GM19467 (cell line): ENCODE results near the gene TRIM58.

Source experiments
- ATAC-seq: cut with Tn5 transposase; IDR thresholded peaks from one replicate; pipeline ENCODE4 v1.9.1; 2021; ENCODE audit warnings: mild to moderate bottlenecking, moderate library complexity; ENCODE audit not compliant: unreplicated experiment

TRIM58 gene, protein sequence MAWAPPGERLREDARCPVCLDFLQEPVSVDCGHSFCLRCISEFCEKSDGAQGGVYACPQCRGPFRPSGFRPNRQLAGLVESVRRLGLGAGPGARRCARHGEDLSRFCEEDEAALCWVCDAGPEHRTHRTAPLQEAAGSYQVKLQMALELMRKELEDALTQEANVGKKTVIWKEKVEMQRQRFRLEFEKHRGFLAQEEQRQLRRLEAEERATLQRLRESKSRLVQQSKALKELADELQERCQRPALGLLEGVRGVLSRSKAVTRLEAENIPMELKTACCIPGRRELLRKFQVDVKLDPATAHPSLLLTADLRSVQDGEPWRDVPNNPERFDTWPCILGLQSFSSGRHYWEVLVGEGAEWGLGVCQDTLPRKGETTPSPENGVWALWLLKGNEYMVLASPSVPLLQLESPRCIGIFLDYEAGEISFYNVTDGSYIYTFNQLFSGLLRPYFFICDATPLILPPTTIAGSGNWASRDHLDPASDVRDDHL

DNA sequence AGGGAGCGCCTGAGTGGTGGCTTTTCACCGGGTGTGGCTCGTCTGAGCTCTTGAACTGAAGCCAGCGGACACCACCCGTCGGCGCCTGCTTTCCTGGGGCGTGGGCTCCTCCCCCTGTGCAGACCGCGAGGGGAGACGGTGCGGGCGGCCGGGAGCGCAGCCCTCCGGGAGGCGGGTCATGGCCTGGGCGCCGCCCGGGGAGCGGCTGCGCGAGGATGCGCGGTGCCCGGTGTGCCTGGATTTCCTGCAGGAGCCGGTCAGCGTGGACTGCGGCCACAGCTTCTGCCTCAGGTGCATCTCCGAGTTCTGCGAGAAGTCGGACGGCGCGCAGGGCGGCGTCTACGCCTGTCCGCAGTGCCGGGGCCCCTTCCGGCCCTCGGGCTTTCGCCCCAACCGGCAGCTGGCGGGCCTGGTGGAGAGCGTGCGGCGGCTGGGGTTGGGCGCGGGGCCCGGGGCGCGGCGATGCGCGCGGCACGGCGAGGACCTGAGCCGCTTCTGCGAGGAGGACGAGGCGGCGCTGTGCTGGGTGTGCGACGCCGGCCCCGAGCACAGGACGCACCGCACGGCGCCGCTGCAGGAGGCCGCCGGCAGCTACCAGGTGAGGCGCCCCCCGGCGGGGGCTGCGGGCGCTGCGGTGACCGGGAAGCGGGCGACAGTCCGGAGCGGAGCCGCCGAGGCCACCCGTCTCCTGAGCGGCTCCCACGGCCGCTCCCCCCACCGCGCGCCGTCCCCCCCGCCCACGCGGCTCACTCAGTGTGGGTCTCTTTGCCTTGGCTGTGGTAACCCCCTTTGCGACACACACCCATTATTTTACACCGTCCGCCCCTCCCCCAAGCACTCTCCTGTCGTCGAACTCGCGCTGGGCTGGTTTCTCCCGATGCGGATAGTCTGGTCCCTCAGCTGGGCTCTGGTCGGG, at the start of gene TRIM58:
TSS of gene TRIM58 (plus strand) at position 119 of the 916 bp plus-strand sequence. CDS start at position 179, 60 bp downstream.
- ATAC-seq = peak; percentile 76

DNA sequence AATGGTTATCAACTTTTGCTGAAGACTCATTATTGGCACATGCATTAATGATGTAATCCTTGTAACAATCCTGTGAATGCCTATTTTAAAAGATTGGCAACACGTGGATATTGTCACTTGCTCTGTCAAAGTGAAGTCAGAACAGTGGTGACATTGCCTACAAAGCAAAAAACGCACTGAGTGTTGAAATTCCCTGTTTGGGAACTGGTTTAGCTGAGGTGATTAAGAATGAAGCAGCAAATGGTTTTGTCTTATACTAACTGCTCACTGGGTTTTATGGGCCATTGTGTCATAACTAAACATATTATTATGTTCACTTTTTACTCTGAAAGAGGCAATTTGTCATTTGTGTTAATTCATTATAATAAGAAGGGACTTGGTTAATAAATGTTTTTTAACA, 44.4 kb upstream of the TRIM58 start:
- no peak for ATAC-seq

DNA sequence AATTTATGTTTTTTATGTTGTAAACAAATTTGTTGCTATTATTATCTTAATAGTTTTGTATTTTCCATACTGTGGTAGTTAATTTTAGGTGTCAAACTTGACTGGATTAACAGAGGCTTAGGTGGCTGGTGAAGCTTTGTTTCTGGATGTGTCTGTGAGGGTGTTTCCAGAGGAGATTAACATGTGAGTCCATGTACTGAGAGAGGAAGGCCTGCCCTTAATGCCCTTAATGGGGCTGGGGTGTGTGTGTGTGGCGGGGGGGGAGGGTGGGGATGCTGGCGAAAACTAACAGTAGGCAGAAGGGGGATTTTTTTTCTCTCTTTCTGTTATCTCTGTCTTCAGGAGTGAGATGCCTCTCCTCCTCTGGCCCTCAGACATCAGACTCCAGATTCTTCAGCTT, 34.9 kb upstream of the TRIM58 start:
- no peak for ATAC-seq

DNA sequence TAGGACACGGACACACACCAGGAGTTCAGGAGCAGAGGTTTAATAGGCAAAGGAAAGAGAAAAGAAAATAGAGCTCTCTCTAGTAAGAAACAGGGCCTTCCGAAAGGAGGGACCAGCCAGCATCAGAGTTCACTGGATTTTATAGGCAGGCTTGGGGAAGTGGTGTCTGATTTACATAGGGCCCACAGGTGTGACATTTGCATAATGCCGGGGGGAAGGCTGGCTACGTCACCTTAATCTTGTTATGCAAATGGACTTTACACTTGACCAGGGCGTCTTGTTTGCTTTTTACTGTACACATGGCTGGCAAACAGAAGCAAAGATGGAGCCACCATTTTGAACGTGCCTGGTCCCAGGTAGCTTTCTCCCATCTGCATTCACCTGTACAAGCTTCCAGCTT, 33.0 kb upstream of the TRIM58 start, which contains the start of gene OR14A16:
TSS of gene OR14A16 (minus strand) at position 97 of the 400 bp plus-strand sequence. CDS start 8,390 bp downstream, outside the sequence.
- ATAC-seq = no peak

DNA sequence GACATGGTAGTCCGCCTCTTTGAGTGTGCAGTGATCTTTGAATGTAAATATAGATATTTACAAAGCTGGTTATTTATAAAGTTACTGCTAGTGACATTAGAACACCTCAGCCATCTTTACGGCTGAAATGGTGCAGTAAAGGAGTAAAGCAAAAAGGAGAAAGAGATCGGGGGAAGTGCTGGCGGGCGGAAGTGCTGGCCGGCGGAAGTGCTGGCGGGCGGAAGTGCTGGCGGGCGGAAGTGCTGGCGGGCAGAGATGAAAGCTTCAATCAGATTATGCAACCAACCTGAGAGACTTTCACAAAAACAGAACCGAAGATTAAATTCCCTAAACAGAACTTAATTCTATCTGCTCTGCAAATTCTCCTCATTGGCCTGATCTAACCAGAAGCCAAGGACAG, 31.6 kb upstream of the TRIM58 start:
- ATAC-seq = no peak

DNA sequence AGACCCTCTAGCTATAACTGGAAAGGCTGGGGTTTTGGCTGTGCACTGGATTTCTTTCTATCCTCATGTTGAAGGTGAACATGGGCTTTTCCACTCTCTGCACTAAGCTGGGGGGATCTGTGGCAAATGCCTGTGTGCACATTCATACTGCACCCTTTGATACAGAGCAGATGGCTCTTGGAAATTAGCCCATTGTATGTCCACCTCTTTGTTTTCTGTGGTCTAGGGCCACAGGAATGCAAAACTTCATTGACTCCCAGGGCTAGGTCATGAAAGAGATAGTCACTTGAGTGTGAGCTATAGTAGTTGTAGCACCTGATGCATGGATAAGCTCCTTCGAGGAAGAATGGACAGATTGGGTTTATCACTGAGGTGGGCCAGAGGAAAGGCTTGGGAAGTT, 27.3 kb upstream of the TRIM58 start:
- no peak for ATAC-seq

DNA sequence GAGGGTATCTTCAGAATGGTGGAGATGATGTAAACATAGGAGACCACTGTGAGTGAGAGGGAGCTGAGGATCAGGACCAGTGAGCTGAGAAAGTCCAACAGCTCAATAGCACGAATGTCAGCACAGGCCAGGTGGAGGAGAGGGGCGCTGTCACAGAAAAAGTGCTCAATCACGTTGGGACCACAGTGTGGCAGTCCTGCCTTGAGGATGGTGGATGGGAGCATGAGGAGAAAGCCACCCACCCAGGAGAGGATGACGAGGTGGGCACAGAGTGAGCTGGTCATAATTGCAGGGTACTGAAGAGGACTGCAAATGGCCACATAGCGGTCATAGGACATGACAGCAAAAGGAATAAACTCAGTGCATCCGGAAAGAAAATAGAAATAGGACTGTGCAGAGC, 23.4 kb upstream of the TRIM58 start:
- no peak for ATAC-seq

DNA sequence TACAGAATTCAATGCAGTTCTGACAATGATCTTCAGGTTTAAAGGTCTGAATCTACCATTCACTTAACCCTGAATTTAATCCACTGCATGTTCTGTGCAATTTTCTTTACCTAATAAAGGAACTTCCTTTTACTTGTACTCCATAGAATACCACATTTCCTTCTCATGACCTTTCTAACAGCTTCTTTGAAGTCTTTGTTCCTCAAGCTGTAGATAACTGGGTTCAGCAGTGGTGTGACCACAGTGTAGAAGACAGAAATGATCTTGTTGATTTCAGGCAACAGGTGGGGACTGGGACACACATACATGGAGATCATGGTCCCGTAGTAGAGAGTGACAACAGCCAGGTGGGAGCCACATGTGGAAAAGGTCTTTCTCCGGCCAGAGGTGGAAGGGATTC, 16.2 kb upstream of the TRIM58 start:
- no peak for ATAC-seq

DNA sequence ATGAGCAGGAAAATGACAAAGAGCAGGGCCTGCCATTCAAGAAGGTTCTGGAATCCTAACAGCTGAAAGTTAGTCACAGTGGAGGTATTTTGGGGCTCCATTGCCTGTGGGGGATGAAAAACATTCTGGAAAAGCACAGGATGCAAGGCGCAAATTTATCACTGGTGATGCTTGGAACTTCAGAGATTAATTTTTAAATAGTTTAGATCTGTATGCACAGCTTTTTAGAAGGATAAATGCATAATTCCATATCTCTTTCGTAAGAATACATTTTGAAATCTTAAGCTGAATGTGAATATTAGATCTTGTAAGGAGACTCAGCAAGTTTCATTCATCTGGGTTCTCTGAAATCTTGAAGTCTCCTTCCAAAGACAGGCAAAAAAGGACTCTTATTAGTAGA, 15.2 kb upstream of the TRIM58 start, which contains the start of gene OR11L1:
TSS of gene OR11L1 (minus strand) at position 101 of the 400 bp plus-strand sequence. CDS start at position 101, 0 bp downstream.
- no peak for ATAC-seq

DNA sequence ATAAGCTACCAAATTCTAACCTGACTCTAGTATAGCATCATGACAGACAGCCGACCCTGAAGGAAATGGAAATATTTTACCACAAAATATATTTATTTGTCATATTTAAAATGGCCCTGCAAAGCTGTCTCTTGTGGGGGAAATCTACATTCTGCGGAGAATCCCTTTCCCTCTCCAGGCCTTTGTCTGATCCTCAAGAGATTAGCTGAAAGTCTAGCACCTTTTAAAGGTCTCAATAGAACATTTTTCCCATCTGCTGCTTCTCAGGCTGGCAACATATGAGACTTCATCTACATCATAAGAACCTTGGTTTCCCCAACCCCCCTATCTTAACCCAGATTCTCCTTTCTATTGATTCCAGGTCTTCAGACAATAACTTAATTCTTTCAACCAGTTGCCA, 13.6 kb upstream of the TRIM58 start:
- ATAC-seq = no peak

DNA sequence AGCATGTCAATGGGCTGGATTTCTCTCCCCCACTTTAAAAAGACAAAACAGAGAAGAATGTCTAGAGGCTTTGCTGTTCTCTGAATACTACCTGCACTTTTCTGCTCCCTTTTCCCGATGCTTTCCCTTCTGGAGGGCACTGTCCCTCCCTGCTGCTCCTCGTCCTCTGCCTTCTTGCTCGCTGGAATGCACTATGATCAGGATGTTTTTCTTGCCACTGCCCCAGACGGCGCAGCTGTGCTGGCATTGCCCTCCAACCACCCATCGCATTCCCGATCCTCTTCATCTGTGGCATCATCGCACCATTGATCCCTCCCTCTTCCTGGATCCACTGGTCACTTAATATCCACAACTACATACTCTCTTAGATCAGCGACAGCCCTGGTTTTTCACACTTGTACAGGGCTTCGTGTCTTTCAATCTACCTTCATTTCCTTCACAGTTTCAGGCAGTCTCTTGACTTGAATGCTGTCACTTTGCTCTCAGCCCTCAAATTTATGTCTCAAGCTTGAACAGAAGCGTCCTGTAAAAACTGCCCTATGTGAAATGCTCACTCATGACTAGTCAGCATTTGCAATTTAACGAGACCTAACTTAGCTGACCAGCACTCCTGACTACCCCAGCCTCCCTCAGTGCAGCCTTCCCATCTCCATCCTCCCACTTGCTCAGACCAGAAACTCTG, 11.8 kb upstream of the TRIM58 start:
- ATAC-seq = no peak

DNA sequence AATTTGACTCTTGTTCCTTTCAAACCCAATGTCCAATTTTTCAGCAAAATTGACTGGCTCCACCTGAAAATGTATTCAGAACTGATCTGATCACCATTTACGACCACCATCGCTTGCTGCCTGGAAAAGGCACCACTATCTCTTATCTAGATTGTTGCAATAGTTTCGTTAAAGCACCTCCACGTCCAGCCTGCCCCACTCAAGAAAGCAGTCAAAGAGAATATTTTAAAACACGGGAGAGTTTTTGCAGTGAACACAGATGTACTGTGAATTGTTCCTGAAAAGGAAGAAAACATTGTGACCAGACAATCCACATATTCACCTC, 11.3 kb upstream of the TRIM58 start:
- no peak for ATAC-seq

DNA sequence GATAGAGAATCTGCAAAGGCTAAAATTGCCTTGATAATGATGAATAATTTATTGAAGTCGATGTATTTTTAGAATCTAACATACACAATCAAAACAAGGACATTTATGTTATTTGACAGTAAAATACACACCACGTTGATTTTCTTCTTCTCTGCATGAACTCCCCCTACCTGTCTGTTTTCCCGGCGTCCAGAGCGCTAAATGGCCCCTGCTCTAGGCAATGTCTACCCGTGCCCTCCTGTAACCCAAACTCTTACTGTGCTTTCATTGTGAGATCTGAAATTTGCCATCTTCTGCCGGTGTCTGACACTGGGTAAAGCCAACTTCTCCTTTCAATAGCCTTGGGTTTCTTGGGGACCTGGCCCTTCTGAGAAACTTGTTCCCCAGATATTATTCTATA, 8.6 kb upstream of the TRIM58 start:
- ATAC-seq = no peak

DNA sequence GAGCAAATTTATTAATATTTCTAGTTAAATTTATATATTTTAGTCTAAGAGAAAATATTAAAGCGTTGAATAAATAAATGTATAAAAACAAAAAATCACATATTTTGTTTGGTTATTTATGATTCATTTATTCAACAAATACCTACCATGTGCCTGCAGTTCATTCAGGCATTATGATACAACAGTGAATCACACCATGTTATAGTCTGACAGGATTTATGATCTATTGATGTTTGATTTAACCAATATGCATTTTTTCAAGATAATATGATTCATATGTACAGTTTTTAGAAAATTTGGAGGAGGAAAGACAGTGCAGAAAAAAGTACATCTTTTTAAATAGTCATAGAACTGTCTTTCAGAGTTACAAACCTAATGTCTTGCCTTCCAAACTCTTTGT, 7.4 kb upstream of the TRIM58 start:
- ATAC-seq = no peak

DNA sequence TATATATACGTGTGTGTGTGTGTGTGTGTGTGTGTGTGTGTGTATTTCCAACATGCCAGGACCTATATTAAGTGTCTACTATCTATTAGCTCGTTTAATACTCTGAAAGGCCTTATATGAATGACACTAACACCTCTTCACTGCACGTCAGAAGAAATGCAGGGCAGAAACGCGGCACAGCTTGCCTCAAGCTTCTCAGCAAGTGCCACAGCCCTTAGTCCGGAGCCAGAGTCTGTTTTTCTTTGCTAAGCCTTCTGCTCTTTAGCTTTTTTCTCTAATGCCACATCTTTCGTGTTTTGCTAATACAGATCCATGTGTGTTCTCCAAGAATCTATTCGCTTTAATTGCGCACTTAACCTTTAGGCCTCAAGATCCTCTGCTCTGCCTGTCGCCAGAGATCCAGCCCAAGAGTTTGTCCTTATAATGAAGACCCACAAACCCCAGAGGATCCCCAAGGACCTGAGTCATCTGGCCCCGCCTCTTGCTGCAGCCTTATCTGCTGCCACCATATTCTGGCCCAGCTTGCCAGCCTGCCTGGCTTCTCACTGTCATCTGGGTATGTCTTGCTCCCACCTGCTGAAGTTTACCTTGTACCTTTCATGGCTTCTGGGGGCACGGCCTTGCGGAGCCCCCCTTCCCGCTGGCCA, 2.0 kb upstream of the TRIM58 start:
- ATAC-seq = no peak

DNA sequence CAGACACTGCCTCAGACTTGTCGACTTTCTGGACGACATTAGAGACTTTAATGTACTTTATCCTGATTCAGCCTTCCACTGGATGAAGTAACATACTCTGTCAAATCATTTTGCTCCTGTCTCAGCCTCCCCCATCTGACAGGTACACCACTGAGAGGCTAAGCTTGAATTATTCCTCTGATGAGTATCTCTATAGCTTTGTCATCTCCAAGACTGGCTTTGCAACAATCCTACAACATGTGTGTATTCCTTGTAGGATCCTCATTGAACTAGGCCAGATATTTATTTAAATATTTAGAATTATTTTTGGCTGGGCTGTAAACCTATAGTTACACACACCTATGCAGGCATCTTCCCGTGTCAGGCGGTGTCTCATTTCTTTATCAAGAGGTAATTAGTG, 1.1 kb upstream of the TRIM58 start:
- no peak for ATAC-seq

DNA sequence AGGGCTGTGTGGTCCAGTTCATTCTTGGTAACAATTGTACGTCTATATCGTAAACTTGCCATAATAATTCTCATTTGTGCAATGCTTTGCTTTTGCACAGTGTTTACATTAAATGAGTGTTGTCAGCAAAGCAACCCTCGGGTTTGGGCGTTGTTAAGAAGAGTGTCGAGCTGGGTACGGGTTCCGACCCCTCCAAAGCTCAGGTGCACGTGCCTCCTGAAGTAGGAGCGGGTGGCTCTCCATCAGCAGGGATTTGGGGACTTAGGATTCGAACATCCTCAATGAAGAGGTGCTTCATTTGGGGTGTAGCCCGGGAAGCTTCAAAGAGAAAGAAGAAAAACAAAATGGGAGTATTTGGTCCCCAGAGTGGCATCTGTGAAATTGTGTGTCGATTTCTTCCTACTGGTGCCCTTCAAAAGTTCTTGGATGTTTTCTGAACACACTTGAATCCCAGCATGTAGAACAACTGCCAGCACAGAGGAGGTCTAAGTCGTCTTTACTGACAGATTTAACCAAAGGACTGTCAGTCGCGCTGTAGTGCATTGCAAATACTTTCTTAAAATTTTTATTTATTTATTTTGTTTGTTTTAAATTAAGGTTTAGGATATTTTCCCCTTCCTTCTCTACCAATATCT, 1.1 kb downstream of the TRIM58 start:
- no peak for ATAC-seq

DNA sequence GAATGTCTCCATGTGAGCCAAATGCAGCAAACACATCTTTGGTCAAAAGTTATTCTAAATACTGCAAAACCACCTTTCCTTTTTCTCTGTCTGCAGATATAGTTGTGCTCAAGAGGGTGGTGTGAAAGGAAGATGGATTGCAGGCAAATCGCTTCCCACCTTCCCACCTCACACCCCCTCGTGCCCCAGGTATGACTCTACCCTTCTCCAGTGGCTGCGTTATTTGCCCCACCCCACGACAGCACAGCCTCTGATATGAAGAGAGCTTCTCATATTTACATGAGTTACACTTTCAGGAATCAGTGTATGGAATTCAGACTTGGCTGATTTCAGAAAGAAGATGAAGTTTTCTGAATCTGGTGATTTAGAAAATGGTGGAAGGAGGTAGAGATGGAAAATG, 5.8 kb downstream of the TRIM58 start:
- no peak for ATAC-seq

DNA sequence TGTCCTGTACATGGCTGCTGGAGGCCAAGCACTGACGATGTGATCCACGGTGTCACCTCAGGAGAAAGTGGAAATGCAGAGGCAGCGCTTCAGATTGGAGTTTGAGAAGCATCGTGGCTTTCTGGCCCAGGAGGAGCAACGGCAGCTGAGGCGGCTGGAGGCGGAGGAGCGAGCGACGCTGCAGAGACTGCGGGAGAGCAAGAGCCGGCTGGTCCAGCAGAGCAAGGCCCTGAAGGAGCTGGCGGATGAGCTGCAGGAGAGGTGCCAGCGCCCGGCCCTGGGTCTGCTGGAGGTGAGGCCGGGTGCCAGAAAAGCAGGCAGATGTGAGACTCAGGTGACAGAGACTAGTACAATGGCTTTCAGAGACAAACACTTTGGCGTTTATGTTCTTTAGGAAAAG, 7.7 kb downstream of the TRIM58 start:
- no peak for ATAC-seq

DNA sequence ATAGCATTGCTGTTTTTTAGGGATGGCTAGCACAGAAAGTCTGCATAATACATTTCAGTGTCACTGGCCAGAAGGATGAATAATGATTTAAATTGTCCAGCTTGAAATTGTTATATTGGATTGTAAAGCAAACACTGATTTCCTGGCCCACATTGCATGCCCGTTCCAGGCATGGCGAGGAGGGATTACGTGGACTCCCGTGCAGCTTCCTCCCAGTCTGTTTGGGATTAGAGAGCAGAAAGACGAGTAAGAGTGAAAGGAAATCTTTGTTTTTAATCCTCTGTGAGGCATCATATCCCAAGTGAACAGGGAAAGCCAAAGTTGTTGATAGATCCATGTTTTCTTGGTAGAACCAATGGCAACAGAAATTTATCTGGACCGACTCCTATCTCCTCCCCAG, 8.4 kb downstream of the TRIM58 start:
- no peak for ATAC-seq
